Heart left ventricle (tissue), 16 donors: Measurements from ENCODE around the gene ATP13A2. TPM values are rescaled to one million over a fixed set of nuclear protein-coding genes. Genes with fewer than 3 reads are reported as not detected.

Source experiments
- ATAC-seq, 4 donors: fragments of 200-7000 bp; cut with Tn5 transposase; one replicate each; pipeline ENCODE4 v1.9.1; 2020 to 2022; ENCODE audit warnings: moderate library complexity in 4 of 4, mild to moderate bottlenecking in 3 of 4, moderate number of reproducible peaks in 1 of 4
- DNase-seq, 5 donors: peaks; one replicate each; pipeline ENCODE4 v3.0.0-alpha.2; 2020
- H3K27ac ChIP-seq, 12 donors: fragments of 200-600 bp; sonication (generic) in 4 of 12; one replicate each; pipeline versions ENCODE4 v1.5.0 to v1.8.0; 2016 to 2022; ENCODE audit warnings: mild to moderate bottlenecking in 2 of 12
- H3K27me3 ChIP-seq, 9 donors: fragments of 200-600 bp; sonication (generic) in 2 of 9; one replicate each; pipeline versions ENCODE4 v1.5.1 to v1.8.0; 2016 to 2022; ENCODE audit warnings: mild to moderate bottlenecking in 3 of 9
- H3K36me3 ChIP-seq, 9 donors: fragments of 200-600 bp; sonication (generic) in 2 of 9; one replicate each; pipeline versions ENCODE4 v1.5.0 to v1.8.0; 2018 to 2022; ENCODE audit warnings: mild to moderate bottlenecking in 2 of 9
- H3K4me1 ChIP-seq, 12 donors: fragments of 200-600 bp; sonication (generic) in 4 of 12; one replicate each; pipeline versions ENCODE4 v1.5.0 to v1.8.0; 2016 to 2022; ENCODE audit warnings: mild to moderate bottlenecking in 3 of 12
- H3K4me3 ChIP-seq, 12 donors: fragments of 200-600 bp; sonication (generic) in 4 of 12; one replicate each; pipeline versions ENCODE4 v1.5.0 to v1.8.0; 2017 to 2022; ENCODE audit warnings: mild to moderate bottlenecking in 9 of 12, moderate library complexity in 4 of 12
- H3K9me3 ChIP-seq, 12 donors: fragments of 200-600 bp; sonication (generic) in 4 of 12; one replicate each; pipeline versions ENCODE4 v1.5.0 to v1.8.0; 2016 to 2022; ENCODE audit warnings: mild to moderate bottlenecking in 1 of 12
- POLR2A ChIP-seq, 2 donors: fragments of 450-650 bp; IDR thresholded peaks; one replicate each; pipeline ENCODE4 v1.6.1; 2017; ENCODE audit warnings: antibody characterized with exemption in 2 of 2, mild to moderate bottlenecking in 2 of 2, moderate library complexity in 2 of 2
- WGBS, 4 donors: extraction: QIAGEN DNeasy Blood & Tissue Kit in 2 of 4; methylation state at CpG; one replicate each; pipeline versions ENCODE4 v1.1.5 to v1.1.7; 2013 to 2018; 5-methylcytosine and 5-hydroxymethylcytosine counted together
- intact Hi-C, 10 donors: fragments of 100-400 bp; cut with DNase I; formaldehyde crosslinking; loops; one replicate each; pipeline versions ENCODE4 v1.11.1 to v1.14.2; 2022
- polyA plus RNA-seq, 2 donors: library from polyadenylated mRNA; stranded (reverse); fragments of 200-250 nt; gene quantifications; one replicate each; pipeline ENCODE4 v1.2.3, GENCODE V29; 2013
- total RNA-seq, 9 donors: library from RNA; depleted of rRNA in 2 of 9; stranded (reverse); fragments of >200 nt in 2 of 9; fragmentation: NEBNext Ultra II Directional in 3 of 9; extraction: Animal tissue kit (Norgen Biotek cat#: 25700) in 3 of 9; gene quantifications; one replicate each; pipeline versions ENCODE4 v1.1.0 to v1.2.4, GENCODE V29; 2016 to 2023
- TF ChIP-seq, protein P1 (sequence below), 12 donors: fragments of 200-600 bp; sonication (generic) in 4 of 12; IDR thresholded peaks; one replicate each; pipeline versions ENCODE4 v1.5.0 to v1.8.0; 2018 to 2022; ENCODE audit warnings: antibody characterized with exemption in 12 of 12, mild to moderate bottlenecking in 5 of 12
- donor health status: ischemic (EF 13 %, LVEDD 7.1; RV severe dilation, severe dysfunction).
- donor health status: healthy with polysubstance abuse.
- donor health status: DM: no; HTN: yes; CAD: no.
- donor health status: DM: no; HTN: no; CAD: no.
- donor health status: ischemic (EF 25% LVEDD 6.9; RV normal size, moderate dysfunction).
- donor health status: ischemic (EF 25% LVEDD 5.7; RV mildly dilated, moderate dysfunction).
- donor health status: healthy.
- donor health status: DM: yes; HTN: yes; CAD: no.
- donor health status: ischemic (EF 35%, LVEDD 5.7; RV mildly dilated, moderate dysfunction).
- donor health status: nonischemic (EF 11% LVEDD 7.7; RV severe dilation, severe dysfunction).
- donor health status: DM: yes; HTN: yes; CAD: no.
- donor health status: PGD.
- donor health status: ischemic (EF 29% LVEDD 5.4; RV normal size, mild dysfunction).
- donor health status: nonischemic (EF 23%, LVEDD 6.1; RV moderate dilation, normal function).

ATP13A2 gene
- total and polyA plus RNA-seq, 11 donors, result 7.3 to 37.2 (median 15.6) TPM

DNA sequence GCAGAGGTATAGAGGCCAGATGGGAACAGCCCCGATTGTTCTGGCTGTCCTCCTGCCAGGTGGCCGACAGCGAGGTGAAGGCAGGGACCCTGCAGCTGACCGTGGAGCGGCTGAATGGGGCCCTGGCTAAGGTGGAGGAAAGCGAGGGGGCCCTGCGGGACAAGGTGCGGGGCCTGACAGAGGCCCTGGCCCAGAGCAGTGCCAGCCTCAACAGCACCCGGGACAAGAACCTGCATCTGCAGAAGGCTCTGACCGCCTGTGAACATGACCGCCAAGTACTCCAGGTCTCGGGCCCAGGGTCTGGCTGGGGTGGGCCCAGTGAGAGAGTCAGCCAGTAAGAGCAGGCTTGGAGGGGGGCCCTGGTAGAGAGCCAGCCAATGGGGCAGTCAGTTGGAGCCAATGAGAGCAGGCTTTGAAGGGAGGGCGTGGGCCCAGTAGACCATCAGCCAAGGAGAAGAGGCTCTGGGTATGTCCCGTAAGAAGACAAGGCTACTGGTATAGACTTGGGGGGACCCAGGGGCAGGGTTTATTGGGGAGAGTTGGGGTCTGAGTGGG is 42.6 kb downstream of the ATP13A2 start:
- Histone ChIP-seq H3K9me3 (no peaks in the 10 kb centered on the region), H3K4me1 (peaks cover 0 to 16% (median 10%) of the 10 kb centered on the region in 12 donors), H3K27ac (no peak overlapping the region), H3K4me3 (no peak overlapping the region), H3K36me3 (peaks cover 0 to 32% (median 10%) of the 10 kb centered on the region in 9 donors), H3K27me3 (no peaks in the 10 kb centered on the region)
- intact Hi-C loops, result loop anchor here in 2 of 10 donors (5.0 to 10.0 kb wide), 2 partner anchors 43 to 46 kb away; partner anchors contain the start of gene ATP13A2 (in 2 of the 2)
- WGBS, 4 donors, result 88 to 90% (median 89%) methylated on average over 14 of the region's 14 CpGs
- TF ChIP-seq, protein P1, sequence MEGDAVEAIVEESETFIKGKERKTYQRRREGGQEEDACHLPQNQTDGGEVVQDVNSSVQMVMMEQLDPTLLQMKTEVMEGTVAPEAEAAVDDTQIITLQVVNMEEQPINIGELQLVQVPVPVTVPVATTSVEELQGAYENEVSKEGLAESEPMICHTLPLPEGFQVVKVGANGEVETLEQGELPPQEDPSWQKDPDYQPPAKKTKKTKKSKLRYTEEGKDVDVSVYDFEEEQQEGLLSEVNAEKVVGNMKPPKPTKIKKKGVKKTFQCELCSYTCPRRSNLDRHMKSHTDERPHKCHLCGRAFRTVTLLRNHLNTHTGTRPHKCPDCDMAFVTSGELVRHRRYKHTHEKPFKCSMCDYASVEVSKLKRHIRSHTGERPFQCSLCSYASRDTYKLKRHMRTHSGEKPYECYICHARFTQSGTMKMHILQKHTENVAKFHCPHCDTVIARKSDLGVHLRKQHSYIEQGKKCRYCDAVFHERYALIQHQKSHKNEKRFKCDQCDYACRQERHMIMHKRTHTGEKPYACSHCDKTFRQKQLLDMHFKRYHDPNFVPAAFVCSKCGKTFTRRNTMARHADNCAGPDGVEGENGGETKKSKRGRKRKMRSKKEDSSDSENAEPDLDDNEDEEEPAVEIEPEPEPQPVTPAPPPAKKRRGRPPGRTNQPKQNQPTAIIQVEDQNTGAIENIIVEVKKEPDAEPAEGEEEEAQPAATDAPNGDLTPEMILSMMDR (IDR thresholded peaks at IDR 0.05), result no peak
- TF ChIP-seq POLR2A (IDR thresholded peaks at IDR 0.05), result no peak
- ATAC-seq, result no peak
- no peak for DNase-seq

DNA sequence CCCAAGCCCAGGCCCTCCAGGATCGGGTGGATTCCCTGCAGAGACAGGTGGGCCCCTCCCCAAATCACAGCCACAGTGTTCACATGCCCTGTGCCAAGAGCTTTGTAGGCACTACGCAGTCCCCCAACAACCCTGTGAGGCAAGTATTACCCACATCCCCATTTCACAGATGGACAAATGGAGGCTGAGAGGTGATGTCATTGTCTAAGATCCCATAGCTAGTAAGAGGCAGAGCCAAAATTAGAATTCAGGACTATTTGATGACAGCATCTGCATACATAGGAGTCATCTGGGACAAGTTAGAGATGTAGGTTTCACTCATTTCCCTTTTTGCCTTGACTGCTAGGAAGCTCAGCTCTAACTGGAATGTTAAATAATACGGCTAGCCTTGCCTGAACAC is 43.4 kb downstream of the ATP13A2 start:
- no peak overlapping the region for H3K27ac ChIP-seq
- no peaks in the 10 kb centered on the region for H3K9me3 ChIP-seq
- TF ChIP-seq, protein P1 (IDR thresholded peaks at IDR 0.05), result no peak
- TF ChIP-seq POLR2A (IDR thresholded peaks at IDR 0.05), result no peak
- no peaks in the 10 kb centered on the region for H3K27me3 ChIP-seq
- intact Hi-C loops, result loop anchor here in 2 of 10 donors (5.0 to 10.0 kb wide), 2 partner anchors 44 to 46 kb away; partner anchors contain the start of gene ATP13A2 (in 2 of the 2)
- ATAC-seq (no peak), DNase-seq (no peak)
- peaks cover 0 to 32% (median 10%) of the 10 kb centered on the region in 9 donors for H3K36me3 ChIP-seq
- no peak overlapping the region for H3K4me3 ChIP-seq
- 99 to 100% (median 99%) methylated on average over 2 to 3 of the region's 3 CpGs for WGBS, 4 donors
- H3K4me1 ChIP-seq, result peaks cover 0 to 18% (median 10%) of the 10 kb centered on the region in 12 donors

DNA sequence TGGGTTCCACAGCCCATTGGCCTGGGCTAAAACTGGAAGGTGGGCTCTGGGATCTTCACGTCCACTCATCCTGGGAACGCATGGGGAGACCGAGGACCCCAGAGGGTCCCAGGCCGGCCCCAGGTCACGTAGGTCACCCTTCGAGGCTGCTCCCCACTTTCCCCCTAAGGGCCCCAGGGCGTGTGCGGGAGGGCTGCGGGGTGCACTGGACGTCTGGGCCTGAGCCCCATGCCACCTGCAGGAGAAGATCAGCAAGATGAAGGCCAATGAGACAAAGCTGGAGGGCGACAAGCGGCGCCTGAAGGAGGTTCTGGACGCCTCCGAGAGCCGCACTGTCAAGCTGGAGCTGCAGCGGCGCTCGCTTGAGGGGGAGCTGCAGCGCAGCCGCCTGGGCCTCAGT is 43.8 kb downstream of the ATP13A2 start:
- Histone ChIP-seq H3K27me3 (no peaks in the 10 kb centered on the region), H3K4me1 (peaks cover 0 to 18% (median 10%) of the 10 kb centered on the region in 12 donors), H3K9me3 (no peaks in the 10 kb centered on the region), H3K27ac (peak overlapping the region in 1 of 12 donors; percentile 22), H3K4me3 (no peak overlapping the region), H3K36me3 (peaks cover 0 to 32% (median 10%) of the 10 kb centered on the region in 9 donors)
- TF ChIP-seq, protein P1 (IDR thresholded peaks at IDR 0.05), result no peak
- TF ChIP-seq POLR2A (IDR thresholded peaks at IDR 0.05), result no peak
- WGBS, 4 donors, result 95 to 98% (median 97%) methylated on average over 18 to 21 of the region's 21 CpGs
- no peak for DNase-seq
- intact Hi-C loops, result loop anchor here in 2 of 10 donors (5.0 to 10.0 kb wide), 2 partner anchors 44 to 47 kb away; partner anchors contain the start of gene ATP13A2 (in 2 of the 2)
- ATAC-seq, result no peak

DNA sequence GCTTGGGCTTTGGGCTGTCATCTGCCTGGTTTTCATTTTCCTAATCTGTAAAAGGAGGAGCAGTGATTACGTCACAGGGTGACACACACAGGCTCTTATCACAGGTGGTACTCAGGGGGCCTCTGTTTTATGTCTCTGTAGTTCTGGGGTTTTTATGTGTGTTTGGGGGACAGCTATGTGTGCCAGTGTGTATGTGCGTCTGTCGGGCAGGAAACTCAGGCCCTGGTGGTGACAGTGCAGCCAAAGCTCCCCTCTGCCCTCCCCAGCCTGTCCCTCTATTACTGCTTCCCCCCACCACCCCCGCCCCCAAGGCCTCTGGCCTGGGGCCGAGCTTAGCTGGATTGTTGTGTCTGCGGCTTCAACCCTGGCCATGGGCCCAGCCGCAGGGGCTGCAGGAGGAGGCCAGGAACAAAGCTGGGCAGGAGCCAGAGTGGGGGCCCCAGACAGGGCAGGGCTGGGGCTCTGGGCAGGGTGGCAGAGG is 44.6 kb downstream of the ATP13A2 start:
- ATAC-seq, result peak; percentile 44 to 83 (median 69)
- DNase-seq, result peak; percentile 68 to 84 (median 77)
- H3K4me1 ChIP-seq, result peaks cover 0 to 18% (median 10%) of the 10 kb centered on the region in 12 donors
- WGBS, 4 donors, result 15 to 31% (median 25%) methylated on average over 7 of the region's 7 CpGs
- peak overlapping the region in 5 of 12 donors; percentile 2 to 34 (median 22) for H3K27ac ChIP-seq
- intact Hi-C loops, result loop anchor here in 2 of 10 donors (5.0 to 10.0 kb wide), 2 partner anchors 45 to 48 kb away; partner anchors contain the start of gene ATP13A2 (in 2 of the 2)
- H3K4me3 ChIP-seq, result no peak overlapping the region
- TF ChIP-seq, protein P1 (IDR thresholded peaks at IDR 0.05), result no peak
- TF ChIP-seq POLR2A (IDR thresholded peaks at IDR 0.05), result no peak
- no peaks in the 10 kb centered on the region for H3K27me3 ChIP-seq
- H3K9me3 ChIP-seq, result no peaks in the 10 kb centered on the region
- H3K36me3 ChIP-seq, result peaks cover 0 to 32% (median 10%) of the 10 kb centered on the region in 9 donors
